HG03064 (cell line): ENCODE data around the gene RPL6.
"Not testable (repeated sequence)": the region's sequence is repeated elsewhere in the genome, so short reads cannot be mapped to it uniquely, and the experiment has no call there.

Source experiments
- ATAC-seq: cut with Tn5 transposase; IDR thresholded peaks from one replicate; pipeline ENCODE4 v1.9.1; 2021; ENCODE audit warnings: low read depth; ENCODE audit not compliant: unreplicated experiment

Gene RPL6

DNA sequence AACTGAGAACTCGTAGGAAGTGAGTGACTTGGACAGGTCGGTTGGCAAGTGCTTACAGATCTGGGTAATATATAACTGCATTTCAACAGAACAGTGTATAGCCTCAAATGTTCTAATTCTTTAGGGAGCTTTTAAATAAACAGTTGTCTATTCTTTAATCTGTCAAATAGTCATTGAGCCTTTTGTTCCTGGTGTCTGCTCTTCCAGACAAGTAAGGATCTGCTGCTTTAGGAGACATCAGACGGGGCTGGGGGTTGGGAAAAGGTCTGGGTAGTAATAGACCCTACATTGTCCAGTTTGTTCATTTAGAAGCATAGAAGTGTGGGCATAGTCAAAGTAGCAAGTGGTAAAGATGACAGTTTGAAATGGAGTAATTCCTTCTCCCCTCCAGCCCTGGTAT is 11.3 kb upstream of the RPL6 start:
- no peak for ATAC-seq

DNA sequence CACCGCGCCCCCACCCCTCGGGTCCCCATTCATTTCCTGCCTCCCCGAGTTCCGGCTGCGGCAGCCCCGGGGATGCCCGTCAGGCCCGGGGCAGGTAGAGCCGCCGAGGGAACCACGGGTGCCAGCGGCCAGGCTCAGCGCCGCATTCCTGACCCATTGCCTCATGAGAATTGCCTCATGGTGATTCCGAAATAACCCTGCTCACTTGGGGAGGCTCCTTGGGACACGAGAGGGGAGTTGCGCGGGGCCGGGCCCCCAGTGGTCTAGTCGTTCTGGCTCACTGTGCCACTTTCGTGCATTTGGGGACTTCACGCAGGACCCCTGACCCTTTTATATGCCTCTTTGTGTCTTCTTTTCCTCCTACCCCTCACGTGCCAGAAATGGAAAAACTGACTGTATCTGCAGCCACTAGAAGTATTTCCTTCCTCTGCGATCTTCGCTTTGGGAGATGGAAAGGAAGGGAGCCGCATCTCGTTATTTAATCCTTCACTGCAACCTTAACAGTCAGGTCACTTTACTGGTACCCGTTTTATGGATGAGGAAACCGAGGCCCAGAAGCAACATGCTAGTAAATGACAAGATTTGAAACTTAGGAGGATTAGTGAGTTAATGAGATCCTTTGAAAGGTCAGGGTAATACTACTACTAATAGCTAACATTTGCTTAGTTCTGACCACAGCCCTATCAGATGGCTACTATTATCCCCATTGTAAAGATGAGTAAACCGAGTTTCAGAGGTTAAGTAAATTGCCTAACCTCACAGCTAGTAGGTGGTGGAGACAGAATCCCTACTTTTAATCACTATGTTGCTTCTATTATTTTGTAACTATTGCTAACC is 10.1 kb upstream of the RPL6 start:
- ATAC-seq: peak; percentile 50

DNA sequence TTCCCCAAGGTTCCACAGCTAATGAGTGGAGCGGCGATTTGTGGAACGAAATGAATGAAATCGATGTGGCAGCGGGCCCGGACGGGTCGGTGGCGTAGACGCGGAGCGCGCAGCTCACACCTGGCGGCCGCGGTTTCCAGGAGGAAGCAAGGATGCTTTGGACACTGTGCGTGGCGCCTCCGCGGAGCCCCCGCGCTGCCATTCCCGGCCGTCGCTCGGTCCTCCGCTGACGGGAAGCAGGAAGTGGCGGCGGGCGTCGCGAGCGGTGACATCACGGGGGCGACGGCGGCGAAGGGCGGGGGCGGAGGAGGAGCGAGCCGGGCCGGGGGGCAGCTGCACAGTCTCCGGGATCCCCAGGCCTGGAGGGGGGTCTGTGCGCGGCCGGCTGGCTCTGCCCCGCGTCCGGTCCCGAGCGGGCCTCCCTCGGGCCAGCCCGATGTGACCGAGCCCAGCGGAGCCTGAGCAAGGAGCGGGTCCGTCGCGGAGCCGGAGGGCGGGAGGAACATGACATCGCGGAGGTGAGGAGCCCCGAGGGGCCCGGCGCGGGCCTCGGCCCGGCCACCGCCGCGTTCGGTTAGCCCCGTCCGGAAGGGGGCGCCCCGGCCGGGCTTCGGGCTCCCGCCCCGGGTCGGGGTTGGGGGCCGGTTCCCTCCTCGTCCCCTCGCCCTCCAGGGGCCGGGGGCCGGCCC is 9.3 kb upstream of the RPL6 start, which contains the start of gene PTPN11:
Gene PTPN11 (plus strand): TSS at position 340 of the 689 bp plus-strand sequence. CDS start 165 bp downstream, at position 505.
- peak; percentile 60 for ATAC-seq

DNA sequence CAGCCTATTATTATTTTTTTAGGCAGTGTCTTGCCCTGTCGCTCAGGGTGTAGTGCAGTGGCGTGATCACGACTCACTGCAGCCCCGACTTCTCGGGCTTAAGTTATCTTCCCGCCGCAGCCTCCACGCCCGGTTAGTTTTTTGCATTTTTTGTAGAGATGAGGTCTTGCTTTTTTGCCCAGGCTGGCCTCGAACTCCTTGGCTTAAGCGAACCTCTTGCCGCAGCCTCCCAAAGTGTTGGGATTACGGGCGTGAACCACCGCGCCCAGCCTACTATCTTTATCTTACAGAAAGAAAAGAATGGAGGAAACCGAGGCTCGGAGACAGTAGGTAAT is 8.8 kb upstream of the RPL6 start:
- ATAC-seq: peak; percentile 24

DNA sequence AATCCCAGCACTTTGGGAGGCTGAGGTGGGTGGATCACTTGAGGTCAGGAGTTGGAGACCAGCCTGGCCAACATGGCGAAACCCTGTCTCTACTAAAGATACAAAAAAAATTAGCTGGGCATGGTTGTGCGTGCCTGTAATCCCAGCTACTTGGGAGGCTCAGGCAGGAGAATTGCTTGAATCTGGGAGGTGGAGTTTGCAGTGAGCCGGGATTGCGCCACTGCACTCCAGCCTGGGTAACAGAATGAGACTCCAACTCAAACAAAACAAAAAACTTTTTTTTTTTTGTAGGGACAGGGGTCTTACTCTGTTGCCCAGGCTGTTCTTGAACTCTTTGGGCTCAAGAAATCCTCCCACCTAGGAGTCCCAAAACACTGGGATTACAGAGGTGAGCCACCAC is 6.1 kb upstream of the RPL6 start:
- not testable (repeated sequence) for ATAC-seq

DNA sequence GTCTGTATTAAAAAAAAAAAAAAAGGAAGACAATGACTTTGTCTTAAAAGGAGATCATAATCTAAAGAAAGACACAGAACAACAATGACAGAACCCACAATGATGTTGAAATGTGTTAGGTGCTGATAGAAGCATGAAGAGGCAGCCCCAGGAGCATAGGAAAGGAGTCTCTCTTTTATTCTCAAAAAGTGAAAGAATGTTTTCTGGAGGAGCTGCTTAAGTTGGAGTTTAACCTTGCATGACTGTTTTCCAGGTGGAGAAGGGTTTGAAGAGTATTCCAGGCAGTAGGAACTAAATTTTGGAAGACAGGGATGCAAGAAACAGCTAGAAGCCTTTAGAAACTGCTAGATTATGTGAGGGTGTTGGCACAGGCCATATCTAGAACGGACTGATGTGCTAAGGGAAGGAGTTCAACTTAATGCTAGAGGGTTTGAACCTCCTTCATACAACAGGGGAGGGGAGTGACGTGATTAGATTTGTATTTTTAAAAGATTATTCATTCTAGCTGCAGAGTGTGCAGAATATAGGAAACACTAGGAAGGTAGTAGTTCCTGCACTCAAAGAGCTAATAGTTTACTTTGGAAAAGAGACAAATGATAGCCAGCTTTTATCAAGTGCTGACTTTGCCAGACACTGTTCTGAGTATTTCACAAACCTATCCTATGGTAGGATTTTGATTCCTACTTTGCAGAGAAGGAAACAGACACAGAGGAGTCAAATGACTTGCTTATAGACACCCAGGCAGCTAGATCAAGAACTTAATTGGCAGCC is 4.6 kb upstream of the RPL6 start:
- ATAC-seq: no peak

DNA sequence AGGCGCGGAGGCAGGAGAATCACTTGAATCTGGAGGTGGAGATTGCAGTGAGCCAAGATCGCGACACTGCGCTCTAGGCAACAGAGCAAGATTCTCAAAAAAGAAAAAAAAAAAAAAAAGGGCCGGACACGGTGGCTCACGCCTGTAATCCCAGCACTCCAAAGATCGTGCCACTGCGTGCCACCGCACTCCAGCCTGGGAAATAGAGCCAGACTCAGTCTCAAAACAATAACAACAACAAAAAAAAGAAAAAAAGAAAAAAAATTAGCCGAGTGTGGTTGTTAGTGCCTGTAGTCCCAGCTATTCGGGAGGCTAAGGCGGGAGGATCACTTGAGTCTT is 470 bp upstream of the RPL6 start:
- ATAC-seq: no peak

DNA sequence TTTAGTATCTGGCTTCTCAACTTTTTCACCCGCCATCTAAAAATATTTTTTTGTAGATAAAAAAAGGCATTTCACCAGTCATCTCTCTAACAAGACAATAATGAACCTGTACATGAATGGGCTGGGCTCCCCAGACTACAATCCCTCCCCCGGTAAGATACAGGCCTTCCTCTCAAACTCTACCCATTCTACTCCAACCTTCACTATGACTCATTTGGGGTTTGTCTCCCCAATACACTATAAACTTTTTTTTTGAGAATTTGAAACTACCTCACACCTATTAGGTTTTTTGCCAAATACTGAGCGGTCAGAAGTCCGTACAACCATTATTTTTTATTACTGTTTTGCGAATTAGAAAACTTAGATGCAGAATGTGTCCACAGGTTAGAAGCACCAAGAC is 784 bp downstream of the RPL6 start:
- ATAC-seq: no peak

DNA sequence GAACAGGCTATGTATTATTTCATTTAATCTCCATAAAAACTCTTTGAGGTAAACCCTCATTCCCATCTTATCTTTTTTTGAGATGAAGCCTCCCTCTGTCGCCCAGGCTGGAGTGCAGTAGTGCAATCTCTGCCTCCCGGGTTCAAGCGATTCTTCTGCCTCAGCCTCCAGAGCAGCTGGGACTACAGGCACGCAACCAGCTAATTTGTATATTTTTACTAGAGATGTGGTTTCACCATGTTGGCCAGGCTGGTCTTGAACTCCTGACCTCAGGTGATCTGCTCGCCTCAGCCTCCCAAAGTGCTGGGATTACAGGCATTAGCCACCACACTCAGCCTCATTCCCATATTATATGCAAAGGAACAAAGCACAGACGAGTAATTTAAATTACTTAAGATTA is 1.7 kb downstream of the RPL6 start:
- not testable (repeated sequence) for ATAC-seq

DNA sequence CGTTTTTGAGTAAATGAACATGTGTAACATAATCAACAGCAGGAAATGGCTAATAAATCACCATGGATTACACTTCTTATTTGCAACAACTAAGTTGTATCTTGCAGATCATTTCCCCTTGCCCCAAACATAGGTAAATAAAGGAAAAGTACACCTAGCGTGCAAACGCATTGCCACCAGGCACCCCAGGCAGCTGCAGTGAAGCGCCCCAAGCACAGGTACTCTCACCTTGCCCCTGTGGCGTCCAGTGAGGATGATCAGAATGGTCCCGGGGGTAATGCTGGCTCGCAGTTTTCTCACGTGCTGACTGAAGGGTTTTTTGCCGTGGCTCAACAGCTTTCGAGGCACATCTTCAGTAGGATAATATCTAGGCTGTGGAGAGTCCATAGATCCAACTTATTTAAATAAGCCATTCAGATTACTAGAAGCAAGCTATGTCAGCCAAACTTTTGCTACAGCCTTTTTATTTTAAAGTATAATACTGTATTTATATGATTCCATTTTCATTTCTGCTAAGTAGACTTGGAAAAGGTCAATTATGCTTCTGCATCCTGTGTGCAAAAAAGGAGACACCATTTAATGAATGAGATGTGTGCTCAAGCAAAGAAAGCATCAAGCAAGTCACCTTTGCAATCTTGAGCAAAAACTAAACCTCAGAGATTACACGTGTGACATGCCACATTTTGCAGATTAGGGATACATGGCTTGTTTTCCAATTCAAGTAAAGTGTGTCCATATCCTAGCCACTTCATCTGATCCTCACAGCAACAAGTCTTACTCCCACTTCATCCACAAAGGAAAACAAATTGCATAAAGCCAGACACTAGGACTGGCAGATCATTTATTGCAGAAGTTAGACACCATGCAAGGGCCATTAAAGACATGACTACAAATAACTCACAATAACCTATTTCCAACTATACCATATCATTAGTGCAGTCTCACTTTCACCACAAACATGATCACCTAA is 2.6 kb downstream of the RPL6 start:
- no peak for ATAC-seq

DNA sequence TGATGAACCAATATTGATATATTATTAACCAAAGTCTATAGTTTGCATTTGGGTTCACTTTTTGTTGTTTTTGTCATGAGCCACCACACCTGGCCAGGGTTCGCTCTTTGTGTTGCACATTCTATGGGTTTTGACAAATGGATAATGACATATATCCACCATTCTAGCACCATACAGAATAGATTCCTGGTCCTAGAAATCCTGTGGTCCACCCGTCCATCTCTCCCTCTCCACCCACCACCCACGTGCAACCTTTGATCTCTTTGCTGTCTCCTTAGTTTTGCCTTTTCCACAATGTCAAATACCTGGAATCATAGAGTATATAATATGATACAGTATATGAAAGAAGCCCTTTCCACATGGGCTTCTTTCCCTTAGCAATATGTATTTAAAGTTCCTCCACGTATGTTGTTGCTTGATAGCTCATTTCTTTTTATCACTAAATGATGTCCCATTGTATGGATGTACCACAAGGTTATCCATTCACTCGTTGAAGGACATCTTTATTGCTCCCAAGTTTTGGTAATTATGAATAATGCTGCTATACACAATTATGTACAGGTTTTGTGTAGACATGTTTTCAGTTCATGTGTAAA is 7.4 kb downstream of the RPL6 start:
- ATAC-seq: no peak

DNA sequence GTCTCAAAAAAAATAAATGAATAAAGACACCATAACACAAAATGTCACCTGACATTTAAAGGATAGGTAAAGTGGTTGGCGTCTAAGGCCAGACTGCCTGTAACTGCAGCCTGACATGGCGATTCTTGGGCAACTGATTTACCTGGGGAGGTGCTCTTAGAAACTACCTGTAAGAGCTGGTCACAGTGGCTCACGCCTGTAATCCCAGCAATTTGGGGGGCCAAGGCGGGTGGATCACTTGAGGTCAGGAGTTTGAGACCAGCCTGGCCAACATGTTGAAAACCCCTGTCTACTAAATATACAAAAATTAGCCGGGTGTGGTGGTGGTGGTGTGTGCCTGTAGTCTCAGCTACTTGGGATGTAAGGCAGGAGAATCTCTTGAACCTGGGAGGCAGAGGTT is 8.4 kb downstream of the RPL6 start:
- ATAC-seq: no peak

DNA sequence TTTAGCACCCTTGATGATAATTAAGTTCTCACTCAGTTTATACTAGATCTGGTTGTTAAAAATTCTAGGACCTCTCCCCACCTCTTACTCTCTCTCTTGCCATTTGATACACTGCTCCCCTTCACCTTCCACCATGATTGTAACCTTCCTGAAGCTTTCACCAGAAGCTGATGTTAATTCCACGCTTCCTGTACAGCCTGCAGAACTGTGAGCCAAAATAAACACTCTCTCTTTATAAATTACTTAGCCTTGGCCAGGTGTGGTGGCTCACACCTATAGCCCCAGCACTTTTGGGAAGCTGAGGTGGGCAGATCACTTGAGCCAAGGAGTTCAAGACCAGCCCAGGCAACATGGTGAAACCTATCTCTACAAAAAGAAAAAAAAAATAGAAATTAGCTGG is 16.1 kb downstream of the RPL6 start:
- ATAC-seq: no peak

DNA sequence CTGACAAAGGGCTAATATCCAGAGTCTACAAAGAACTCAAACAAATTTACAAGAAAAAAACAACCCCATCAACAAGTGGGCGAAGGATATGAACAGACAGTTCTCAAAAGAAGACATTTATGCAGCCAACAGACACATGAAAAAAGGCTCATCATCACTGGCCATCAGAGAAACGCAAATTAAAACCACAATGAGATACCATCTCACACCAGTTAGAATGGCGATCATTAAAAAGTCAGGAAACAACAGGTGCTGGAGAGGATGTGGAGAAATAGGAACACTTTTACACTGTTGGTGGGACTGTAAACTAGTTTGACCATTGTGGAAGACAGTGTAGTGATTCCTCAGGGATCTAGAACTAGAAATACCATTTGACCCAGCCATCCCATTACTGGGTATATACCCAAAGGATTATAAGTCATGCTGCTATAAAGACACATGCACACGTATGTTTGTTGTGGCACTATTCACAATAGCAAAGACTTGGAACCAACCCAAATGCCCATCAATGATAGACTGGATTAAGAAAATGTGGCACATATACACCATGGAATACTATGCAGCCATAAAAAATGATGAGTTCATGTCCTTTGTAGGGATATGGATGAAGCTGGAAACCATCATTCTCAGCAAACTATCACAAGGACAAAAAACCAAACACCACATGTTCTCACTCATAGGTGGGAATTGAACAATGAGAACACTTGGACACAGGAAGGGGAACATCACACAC is 19.3 kb downstream of the RPL6 start:
- ATAC-seq: not testable (repeated sequence)

DNA sequence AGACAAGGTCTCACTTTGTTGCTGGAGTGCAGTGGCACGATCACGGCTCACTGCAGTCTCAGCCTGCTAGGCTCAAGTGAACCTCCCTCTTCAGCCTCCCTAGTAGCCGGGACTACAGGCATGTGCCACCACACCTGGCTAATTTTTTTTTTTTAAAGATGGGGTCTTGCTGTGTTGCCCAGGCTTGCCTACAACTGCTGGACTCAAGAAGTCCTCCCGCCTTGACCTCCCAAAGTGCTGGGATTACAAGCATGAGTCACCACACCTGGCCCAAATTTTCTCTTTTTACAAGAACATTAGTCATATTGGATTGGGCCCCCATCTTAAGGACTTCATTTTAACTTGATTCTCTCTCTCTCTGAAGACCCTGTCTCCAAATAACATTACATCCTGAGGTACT is 20.2 kb downstream of the RPL6 start:
- no peak for ATAC-seq

DNA sequence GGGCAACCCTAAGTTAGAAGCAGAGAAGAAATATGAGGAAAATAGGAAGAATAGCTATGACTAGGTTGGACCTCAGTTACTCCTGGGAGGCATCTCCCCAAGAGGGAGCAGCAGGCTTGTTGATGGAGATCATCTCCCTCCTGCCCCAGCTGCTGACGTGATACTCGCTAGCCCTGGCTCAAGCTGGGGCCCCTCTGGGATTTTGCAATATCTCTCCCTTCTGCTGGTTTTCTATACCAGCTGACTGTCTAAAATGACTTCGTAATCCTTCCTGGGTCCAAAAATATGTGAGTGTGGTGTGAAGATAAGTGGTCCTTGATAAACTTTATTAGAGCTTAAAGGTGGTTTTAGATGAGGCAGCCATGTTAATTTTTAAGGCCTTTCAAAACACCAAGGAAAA is 22.7 kb downstream of the RPL6 start:
- ATAC-seq: no peak

DNA sequence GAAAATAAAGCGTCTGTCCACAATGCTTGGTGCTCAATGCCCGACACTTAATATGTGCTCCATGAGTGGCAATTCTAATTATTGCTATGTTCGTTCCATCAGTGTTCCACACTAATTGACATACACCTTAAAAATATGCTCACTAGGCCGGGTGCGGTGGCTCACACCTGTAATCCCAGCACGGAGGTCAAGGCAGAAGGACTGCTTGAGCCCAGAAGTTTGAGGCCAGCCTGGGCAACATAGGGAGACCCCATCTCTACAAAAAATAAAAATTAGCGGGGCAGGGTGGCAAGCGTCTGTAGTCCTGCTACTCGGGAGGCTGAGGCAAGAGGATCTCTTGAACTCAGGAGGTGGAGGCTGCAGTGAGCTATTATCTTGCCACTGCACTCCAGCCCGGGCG is 26.5 kb downstream of the RPL6 start:
- no peak for ATAC-seq

DNA sequence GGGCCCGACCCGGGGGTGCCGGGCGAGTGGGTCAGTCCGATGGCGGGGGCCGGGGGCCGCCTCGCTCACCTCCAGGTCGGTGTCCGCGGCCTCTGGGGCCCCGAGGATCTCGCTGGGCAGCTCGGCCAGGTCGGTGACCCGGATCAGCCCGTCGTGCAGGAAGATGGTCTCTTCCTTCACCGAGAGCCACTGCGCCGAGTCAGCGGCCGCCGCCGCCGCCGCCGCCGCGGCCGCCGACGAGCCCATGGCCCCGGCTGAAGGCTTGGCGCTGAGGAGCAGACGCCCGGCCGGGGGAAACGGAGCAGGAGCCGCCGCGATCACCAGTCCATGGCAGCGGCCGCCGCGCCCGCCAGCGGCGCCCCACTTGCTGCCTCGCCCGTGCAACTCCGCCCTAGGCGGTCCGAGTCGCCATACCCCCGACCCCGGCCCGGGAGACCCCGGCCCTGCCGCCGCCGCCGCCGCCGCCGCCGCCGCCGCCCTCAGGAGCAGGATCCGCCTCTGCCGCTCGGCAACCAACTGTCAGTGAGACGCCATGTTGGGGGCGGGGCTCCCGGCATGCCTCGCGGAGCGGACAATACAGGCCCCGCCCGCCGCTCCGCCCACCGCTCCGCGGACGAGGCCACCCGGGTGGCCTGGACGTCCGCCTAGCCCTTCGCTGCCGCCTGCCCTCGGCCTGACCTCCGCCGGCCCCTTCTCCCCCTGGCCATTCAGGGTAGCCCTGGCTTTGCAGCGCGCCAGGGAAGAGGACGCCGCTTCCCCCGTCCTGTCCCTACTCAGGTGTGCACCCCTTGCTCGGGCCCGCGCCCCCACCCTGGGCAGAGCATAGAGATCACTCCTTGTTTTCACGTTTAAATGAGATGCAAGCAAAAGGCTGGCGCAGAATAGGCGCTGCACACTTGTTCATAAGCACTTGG is 27.3 kb downstream of the RPL6 start, which contains the start of gene HECTD4:
Gene HECTD4 (minus strand): TSS at position 549 of the 914 bp plus-strand sequence. CDS start 303 bp downstream, at position 246.
- ATAC-seq: peak; percentile 91
